ENCODE data around the gene EHBP1.

The EHBP1 gene

GRCh38 chr2:62934517-62934916 lies 229.0 kb downstream of the EHBP1 start:
- Histone ChIP-seq H2AK5ac (ENCODE audit: low read length, severe bottlenecking) (no peak overlapping the region), H4K91ac (ENCODE audit: low read length) (no peak overlapping the region), H4K8ac (ENCODE audit: low read length) (no peak overlapping the region), H3K14ac (ENCODE audit: low read length in 2 of 2) (no peak overlapping the region), H2BK12ac (ENCODE audit: low read length in 2 of 2) (no peak overlapping the region), H3K36me3 (ENCODE audit: control insufficient read depth in 1 of 2, insufficient read depth in 2 of 2, low read depth in 1 of 2, low read length in 2 of 2) (peaks cover 0 to 11% of the 10 kb centered on the region in 2 experiments), H3K18ac (ENCODE audit: low read depth in 1 of 2, low read length in 2 of 2) (no peak overlapping the region), H3K4me3 (ENCODE audit: insufficient read depth in 1 of 2, low read depth in 1 of 2, low read length in 2 of 2) (no peak overlapping the region), H3K4me1 (ENCODE audit: control insufficient read depth, insufficient read depth, low read depth, low read length) (no peaks in the 10 kb centered on the region), H3K27me3 (ENCODE audit: control insufficient read depth in 1 of 2, insufficient read depth in 1 of 2, low read length in 2 of 2) (no peaks in the 10 kb centered on the region), H3K79me1 (replicated peaks; ENCODE audit: low read length, poor library complexity, severe bottlenecking) (peaks cover 3% of the 10 kb centered on the region), H2BK120ac (ENCODE audit: low read depth, low read length) (no peak overlapping the region), H3K9me3 (ENCODE audit: control insufficient read depth, low read length) (no peaks in the 10 kb centered on the region), H2BK5ac (ENCODE audit: low read depth, low read length, poor library complexity, severe bottlenecking) (no peak overlapping the region), H3K27ac (ENCODE audit: low read length, poor library complexity, severe bottlenecking) (no peak overlapping the region), H2BK15ac (ENCODE audit: low read depth, poor library complexity, severe bottlenecking) (no peak overlapping the region), H3K9ac (ENCODE audit: low read length) (no peak overlapping the region), H3K4me2 (ENCODE audit: low read length, poor library complexity, severe bottlenecking) (no peak overlapping the region), H3K23ac (ENCODE audit: low read length in 2 of 2) (no peak overlapping the region), H3K4ac (ENCODE audit: low read depth in 1 of 2, low read length in 2 of 2) (no peak overlapping the region), H2AFZ (ENCODE audit: low read depth, low read length) (no peak overlapping the region)
- no CpG with 5 or more reads among the region's 2 CpGs for WGBS
- peak; percentile 16 for DNase-seq

DNA sequence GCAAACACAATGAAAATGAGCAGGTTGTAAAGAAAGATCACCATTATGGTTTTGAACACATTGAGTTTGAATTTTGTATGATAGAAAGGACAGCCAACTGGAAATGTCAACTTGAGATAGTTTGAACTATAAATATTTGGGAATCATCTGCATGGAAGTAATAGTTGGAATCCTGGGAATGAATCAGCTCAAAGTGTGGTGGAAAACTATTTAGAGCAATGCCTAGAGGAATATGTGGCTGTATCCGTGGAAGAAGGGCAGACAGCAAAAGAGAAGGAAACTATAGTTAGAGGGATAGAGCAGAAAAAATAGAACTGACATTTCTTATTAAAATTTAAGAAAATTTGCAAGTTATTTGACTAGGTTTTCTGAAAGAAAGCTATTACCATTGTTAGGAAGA lies 232.6 kb downstream of the EHBP1 start:
- H2AFZ ChIP-seq (ENCODE audit: low read depth, low read length), result no peak overlapping the region
- H2BK12ac ChIP-seq (ENCODE audit: low read length in 2 of 2), result no peak overlapping the region
- H3K18ac ChIP-seq (ENCODE audit: low read depth in 1 of 2, low read length in 2 of 2), result no peak overlapping the region
- H2BK5ac ChIP-seq (ENCODE audit: low read depth, low read length, poor library complexity, severe bottlenecking), result no peak overlapping the region
- no peak overlapping the region for H3K4ac ChIP-seq (ENCODE audit: low read depth in 1 of 2, low read length in 2 of 2)
- WGBS, result 100% methylated on average over 1 of the region's 1 CpG
- H3K79me1 ChIP-seq (replicated peaks; ENCODE audit: low read length, poor library complexity, severe bottlenecking), result peaks cover 1% of the 10 kb centered on the region
- no peak overlapping the region for H2BK15ac ChIP-seq (ENCODE audit: low read depth, poor library complexity, severe bottlenecking)
- no peak overlapping the region for H3K4me2 ChIP-seq (ENCODE audit: low read length, poor library complexity, severe bottlenecking)
- no peak overlapping the region for H4K91ac ChIP-seq (ENCODE audit: low read length)
- H3K9me3 ChIP-seq (ENCODE audit: control insufficient read depth, low read length), result no peaks in the 10 kb centered on the region
- peaks cover 0 to 13% of the 10 kb centered on the region in 2 experiments for H3K36me3 ChIP-seq (ENCODE audit: control insufficient read depth in 1 of 2, insufficient read depth in 2 of 2, low read depth in 1 of 2, low read length in 2 of 2)
- no peaks in the 10 kb centered on the region for H3K27me3 ChIP-seq (ENCODE audit: control insufficient read depth in 1 of 2, insufficient read depth in 1 of 2, low read length in 2 of 2)
- H3K27ac ChIP-seq (ENCODE audit: low read length, poor library complexity, severe bottlenecking), result no peak overlapping the region
- H3K4me1 ChIP-seq (ENCODE audit: control insufficient read depth, insufficient read depth, low read depth, low read length), result no peaks in the 10 kb centered on the region
- H2BK120ac ChIP-seq (ENCODE audit: low read depth, low read length), result no peak overlapping the region
- no peak overlapping the region for H3K9ac ChIP-seq (ENCODE audit: low read length)
- no peak overlapping the region for H3K4me3 ChIP-seq (ENCODE audit: insufficient read depth in 1 of 2, low read depth in 1 of 2, low read length in 2 of 2)
- DNase-seq, result peak; percentile 13
- H3K23ac ChIP-seq (ENCODE audit: low read length in 2 of 2), result no peak overlapping the region
- H4K8ac ChIP-seq (ENCODE audit: low read length), result no peak overlapping the region
- no peak overlapping the region for H2AK5ac ChIP-seq (ENCODE audit: low read length, severe bottlenecking)
- no peak overlapping the region for H3K14ac ChIP-seq (ENCODE audit: low read length in 2 of 2)

- no peak overlapping the region for H3K14ac ChIP-seq (ENCODE audit: low read length in 2 of 2)
- no peak overlapping the region for H2BK5ac ChIP-seq (ENCODE audit: low read depth, low read length, poor library complexity, severe bottlenecking)
- peak overlapping the region in 1 of 2 experiments; percentile 31 for H3K4me3 ChIP-seq (ENCODE audit: insufficient read depth in 1 of 2, low read depth in 1 of 2, low read length in 2 of 2)
- H2BK12ac ChIP-seq (ENCODE audit: low read length in 2 of 2), result no peak overlapping the region
- H3K4me2 ChIP-seq (ENCODE audit: low read length, poor library complexity, severe bottlenecking), result no peak overlapping the region
- no peak overlapping the region for H4K8ac ChIP-seq (ENCODE audit: low read length)
- H3K27me3 ChIP-seq (ENCODE audit: control insufficient read depth in 1 of 2, insufficient read depth in 1 of 2, low read length in 2 of 2), result no peaks in the 10 kb centered on the region
- no peak overlapping the region for H3K18ac ChIP-seq (ENCODE audit: low read depth in 1 of 2, low read length in 2 of 2)
- peak; percentile 62 for DNase-seq
- peaks cover 1% of the 10 kb centered on the region for H3K79me1 ChIP-seq (replicated peaks; ENCODE audit: low read length, poor library complexity, severe bottlenecking)
- H3K4ac ChIP-seq (ENCODE audit: low read depth in 1 of 2, low read length in 2 of 2), result no peak overlapping the region
- H2AK5ac ChIP-seq (ENCODE audit: low read length, severe bottlenecking), result no peak overlapping the region
- peak overlapping the region; percentile 37 for H3K9ac ChIP-seq (ENCODE audit: low read length)
- H3K4me1 ChIP-seq (ENCODE audit: control insufficient read depth, insufficient read depth, low read depth, low read length), result no peaks in the 10 kb centered on the region
- no peak overlapping the region for H3K27ac ChIP-seq (ENCODE audit: low read length, poor library complexity, severe bottlenecking)
- H2AFZ ChIP-seq (ENCODE audit: low read depth, low read length), result no peak overlapping the region
- H2BK120ac ChIP-seq (ENCODE audit: low read depth, low read length), result no peak overlapping the region
- H3K23ac ChIP-seq (ENCODE audit: low read length in 2 of 2), result no peak overlapping the region
- H3K9me3 ChIP-seq (ENCODE audit: control insufficient read depth, low read length), result no peaks in the 10 kb centered on the region
- H4K91ac ChIP-seq (ENCODE audit: low read length), result no peak overlapping the region
- no peak overlapping the region for H2BK15ac ChIP-seq (ENCODE audit: low read depth, poor library complexity, severe bottlenecking)
- WGBS, result 96% methylated on average over 4 of the region's 5 CpGs
- H3K36me3 ChIP-seq (ENCODE audit: control insufficient read depth in 1 of 2, insufficient read depth in 2 of 2, low read depth in 1 of 2, low read length in 2 of 2), result peaks cover 0 to 22% of the 10 kb centered on the region in 2 experiments
Observed at GRCh38 chr2:62939735-62940491, 234.4 kb downstream of the EHBP1 start.

- Histone ChIP-seq H3K27ac (ENCODE audit: low read length, poor library complexity, severe bottlenecking) (no peak overlapping the region), H2AFZ (ENCODE audit: low read depth, low read length) (no peak overlapping the region), H2AK5ac (ENCODE audit: low read length, severe bottlenecking) (no peak overlapping the region), H2BK120ac (ENCODE audit: low read depth, low read length) (no peak overlapping the region), H3K4ac (ENCODE audit: low read depth in 1 of 2, low read length in 2 of 2) (no peak overlapping the region), H2BK12ac (ENCODE audit: low read length in 2 of 2) (no peak overlapping the region), H3K4me1 (ENCODE audit: control insufficient read depth, insufficient read depth, low read depth, low read length) (no peaks in the 10 kb centered on the region), H3K9me3 (ENCODE audit: control insufficient read depth, low read length) (no peaks in the 10 kb centered on the region), H4K91ac (ENCODE audit: low read length) (no peak overlapping the region), H3K4me3 (ENCODE audit: insufficient read depth in 1 of 2, low read depth in 1 of 2, low read length in 2 of 2) (no peak overlapping the region), H3K18ac (ENCODE audit: low read depth in 1 of 2, low read length in 2 of 2) (no peak overlapping the region), H3K9ac (ENCODE audit: low read length) (peak overlapping the region; percentile 37), H4K8ac (ENCODE audit: low read length) (no peak overlapping the region), H3K23ac (ENCODE audit: low read length in 2 of 2) (no peak overlapping the region), H3K27me3 (ENCODE audit: control insufficient read depth in 1 of 2, insufficient read depth in 1 of 2, low read length in 2 of 2) (no peaks in the 10 kb centered on the region), H3K4me2 (ENCODE audit: low read length, poor library complexity, severe bottlenecking) (no peak overlapping the region), H2BK5ac (ENCODE audit: low read depth, low read length, poor library complexity, severe bottlenecking) (no peak overlapping the region), H3K14ac (ENCODE audit: low read length in 2 of 2) (no peak overlapping the region), H3K36me3 (ENCODE audit: control insufficient read depth in 1 of 2, insufficient read depth in 2 of 2, low read depth in 1 of 2, low read length in 2 of 2) (peaks cover 0 to 29% of the 10 kb centered on the region in 2 experiments), H2BK15ac (ENCODE audit: low read depth, poor library complexity, severe bottlenecking) (no peak overlapping the region), H3K79me1 (replicated peaks; ENCODE audit: low read length, poor library complexity, severe bottlenecking) (peaks cover 1% of the 10 kb centered on the region)
- no peak for DNase-seq
- 100% methylated on average over 1 of the region's 2 CpGs for WGBS
Observed at GRCh38 chr2:62940697-62941096, 235.2 kb downstream of the EHBP1 start.
